HG02870 (cell line): ENCODE data around the gene KCNK7.

Experiments used
- ATAC-seq: cut with Tn5 transposase; IDR thresholded peaks from one replicate; pipeline ENCODE4 v1.9.1; 2021; ENCODE audit warnings: mild to moderate bottlenecking, moderate library complexity; ENCODE audit not compliant: unreplicated experiment

KCNK7 gene

GRCh38 chr11:65627202-65627601 lies 31.6 kb upstream of the KCNK7 start:
- no peak for ATAC-seq

GRCh38 chr11:65625628-65626342 lies 30.2 kb upstream of the KCNK7 start:
- ATAC-seq = no peak

- no peak for ATAC-seq
These were observed 29.5 kb upstream of the KCNK7 start for GRCh38 chr11:65624931-65625627.

GRCh38 chr11:65623852-65624616 lies 28.4 kb upstream of the KCNK7 start:
- no peak for ATAC-seq

- ATAC-seq = no peak
These were observed 27.6 kb upstream of the KCNK7 start for GRCh38 chr11:65623177-65623576.

GRCh38 chr11:65622011-65622410 lies 26.4 kb upstream of the KCNK7 start:
- no peak for ATAC-seq

GRCh38 chr11:65621460-65621859 lies 25.9 kb upstream of the KCNK7 start:
- no peak for ATAC-seq

- no peak for ATAC-seq
These were observed 25.1 kb upstream of the KCNK7 start for GRCh38 chr11:65620666-65621065.

GRCh38 chr11:65619281-65619928 lies 23.8 kb upstream of the KCNK7 start:
- no peak for ATAC-seq

GRCh38 chr11:65618763-65619162 lies 23.2 kb upstream of the KCNK7 start:
- no peak for ATAC-seq

GRCh38 chr11:65617990-65618751 lies 22.6 kb upstream of the KCNK7 start:
- ATAC-seq = no peak

- no peak for ATAC-seq
These were observed 21.7 kb upstream of the KCNK7 start for GRCh38 chr11:65617136-65617850.

GRCh38 chr11:65616575-65617001 lies 21.0 kb upstream of the KCNK7 start:
- no peak for ATAC-seq

GRCh38 chr11:65615950-65616574 lies 20.5 kb upstream of the KCNK7 start:
- peak; percentile 0 for ATAC-seq

GRCh38 chr11:65615229-65615949 lies 19.8 kb upstream of the KCNK7 start, which contains the start of gene PCNX3:
Gene PCNX3, plus strand, starts transcription at chr11:65615776. Its CDS starts 536 bp downstream, at chr11:65616312.
- peak; percentile 79 for ATAC-seq

GRCh38 chr11:65613091-65613928 lies 17.7 kb upstream of the KCNK7 start:
- no peak for ATAC-seq

GRCh38 chr11:65612691-65613090 lies 17.1 kb upstream of the KCNK7 start:
- no peak for ATAC-seq
